MG63 (cell line): ENCODE results near the gene NMRAL1. TPM values are rescaled to one million over a fixed set of nuclear protein-coding genes. Genes with fewer than 3 reads are reported as not detected.
A peak's percentile ranks its signal among the peaks of the same experiment; 100 is the strongest.

ENCODE experiments used
- DNase-seq: peaks from one replicate; pipeline ENCODE4 v3.0.0-alpha.2; 2020
- H3K27me3 ChIP-seq: fragments of 250-450 bp; sonication (Bioruptor Pico); 2 replicates; pipeline ENCODE4 v1.5.1; 2020; ENCODE audit warnings: mild to moderate bottlenecking, moderate library complexity
- H3K36me3 ChIP-seq: fragments of 250-450 bp; sonication (Bioruptor Pico); 2 replicates; pipeline ENCODE4 v1.5.1; 2020; ENCODE audit warnings: mild to moderate bottlenecking, moderate library complexity
- H3K4me3 ChIP-seq: fragments of 250-450 bp; sonication (Bioruptor Pico); 2 replicates; pipeline ENCODE4 v1.5.1; 2020; ENCODE audit warnings: mild to moderate bottlenecking, moderate library complexity
- H3K9me3 ChIP-seq: fragments of 250-450 bp; sonication (Bioruptor Pico); 2 replicates; pipeline ENCODE4 v1.5.1; 2020; ENCODE audit warnings: mild to moderate bottlenecking, moderate library complexity
- total RNA-seq: library from RNA; depleted of rRNA; stranded (reverse); fragments of >200 nt; shearing (Covaris generic); gene quantifications from 2 replicates; pipeline ENCODE4 v1.2.3, GENCODE V29; 2014; ENCODE audit warnings: low replicate concordance; rRNA removed

The NMRAL1 gene
- total RNA-seq, 1 experiment from 2014 or later = 47.3 TPM

DNA sequence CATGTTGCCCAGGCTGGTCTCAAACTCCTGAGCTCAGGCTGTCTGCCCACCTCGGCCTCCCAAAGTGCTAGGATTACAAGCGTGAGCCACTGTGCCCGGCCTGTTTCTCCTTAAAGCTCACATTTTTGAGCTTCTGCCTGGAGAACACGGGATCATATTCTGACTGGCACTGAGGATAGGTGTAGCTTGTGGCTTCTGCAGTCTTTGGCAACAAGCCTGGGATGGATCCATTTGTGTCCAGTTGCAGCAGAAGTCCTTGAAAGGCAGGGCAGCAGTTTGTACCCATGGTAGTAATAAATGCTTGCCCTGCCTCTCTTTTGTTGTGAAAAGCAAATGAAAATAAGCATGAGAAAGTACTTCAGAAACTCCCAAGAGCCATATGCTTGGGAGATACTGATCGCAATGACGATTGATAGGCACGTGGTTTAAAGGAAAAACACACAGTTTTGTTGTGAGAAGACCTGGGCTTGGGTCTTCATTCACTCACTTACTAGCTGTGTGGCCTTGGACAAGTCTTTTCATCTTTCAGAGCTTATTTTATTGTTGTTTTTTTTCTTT lies 54.9 kb downstream of the NMRAL1 start:
- DNase-seq = no peak
- H3K4me3 ChIP-seq = no peak overlapping the region
- no peaks in the 10 kb centered on the region for H3K36me3 ChIP-seq
- H3K27me3 ChIP-seq = 0 out of 2 replicates have a peak, but pooled peaks cover 4% of the 10 kb centered on the region
- no peaks in the 10 kb centered on the region for H3K9me3 ChIP-seq

DNA sequence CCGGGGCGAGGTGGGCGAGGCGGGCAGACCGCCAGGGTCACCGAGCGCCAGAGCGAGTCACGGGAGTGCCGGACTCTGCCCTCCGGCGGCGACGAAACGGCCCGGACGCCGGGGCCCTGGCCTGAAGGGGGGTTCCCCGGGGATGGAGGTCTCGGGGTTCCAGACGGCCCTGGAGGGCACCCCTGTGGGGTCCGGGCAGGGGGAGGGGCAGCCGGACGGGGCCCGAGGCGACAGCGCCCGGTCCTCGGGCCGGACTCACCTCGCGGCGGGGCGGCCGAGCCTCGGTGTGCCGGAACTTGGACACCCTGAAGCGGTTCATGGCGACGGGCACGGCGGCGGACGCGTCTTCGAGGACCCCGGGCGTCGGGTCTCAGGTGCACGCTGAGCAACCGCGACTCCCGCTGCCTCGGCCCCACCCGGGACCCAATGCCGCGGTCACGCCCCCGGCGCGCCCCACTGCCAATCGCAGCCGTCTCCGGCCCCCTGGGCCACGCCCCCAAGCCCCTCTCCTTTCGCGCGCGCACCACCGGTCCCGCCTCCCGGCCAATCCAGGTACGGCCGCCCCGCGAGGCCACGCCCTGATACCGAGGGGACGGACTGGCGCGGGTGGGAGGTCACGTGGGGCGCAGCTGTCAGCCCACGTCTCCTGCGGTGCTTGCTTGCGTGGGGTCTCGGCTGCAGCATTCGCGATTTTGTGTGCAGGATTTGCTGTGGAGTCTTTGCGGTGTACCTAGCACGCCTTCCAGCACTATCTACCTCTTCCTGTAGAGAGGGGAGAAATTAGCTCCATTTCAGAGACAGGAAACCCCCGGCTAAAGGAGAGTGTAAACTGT lies 58.0 kb downstream of the NMRAL1 start, which contains the start of gene CORO7:
Gene CORO7 (minus strand): TSS at position 397 of the 833 bp plus-strand sequence. CDS start 78 bp downstream, at position 319.
- H3K36me3 ChIP-seq = peaks cover 3% of the 10 kb centered on the region; the same call in 1 of the 2 replicates
- peak; percentile 96 for DNase-seq
- peak within 1 kb of the TSS; percentile 73 for H3K4me3 ChIP-seq
- H3K9me3 ChIP-seq = no peaks in the 10 kb centered on the region
- 0 out of 2 replicates have a peak, but pooled peaks cover 4% of the 10 kb centered on the region for H3K27me3 ChIP-seq

- Histone ChIP-seq H3K36me3 (peaks cover 3% of the 10 kb centered on the region; the same call in 1 of the 2 replicates), H3K27me3 (0 out of 2 replicates have a peak, but pooled peaks cover 4% of the 10 kb centered on the region), H3K9me3 (no peaks in the 10 kb centered on the region), H3K4me3 (peak overlapping the region; percentile 73)
- peak; percentile 35 for DNase-seq
These were observed 58.8 kb downstream of the NMRAL1 start for GRCh38 chr16:4415538-4416199.

- 0 out of 2 replicates have a peak, but pooled peaks cover 2% of the 10 kb centered on the region for H3K27me3 ChIP-seq
These were observed 60.1 kb downstream of the NMRAL1 start for GRCh38 chr16:4414187-4414917.

DNA sequence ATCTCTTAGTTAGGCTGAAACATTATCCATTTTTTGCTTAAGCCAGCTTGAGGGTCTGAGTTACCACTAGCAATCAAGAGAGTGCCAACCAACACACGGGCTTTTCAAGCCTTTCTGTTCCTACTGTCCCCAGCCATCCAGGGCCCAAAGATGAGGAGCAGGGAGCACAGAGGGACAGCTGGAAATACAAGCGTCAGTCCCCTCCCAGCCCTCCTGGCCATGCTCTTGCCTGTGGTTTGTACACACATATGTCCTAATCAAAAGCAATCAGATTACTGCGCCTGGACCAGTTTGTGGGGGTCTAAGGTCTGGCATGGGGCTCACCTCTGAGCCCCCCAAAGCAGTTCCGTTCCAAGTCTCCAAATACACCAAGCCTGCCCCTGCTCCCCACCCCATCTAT lies 61.6 kb downstream of the NMRAL1 start:
- Histone ChIP-seq H3K27me3 (no peaks in the 10 kb centered on the region), H3K36me3 (peaks cover 12% of the 10 kb centered on the region), H3K4me3 (no peak overlapping the region), H3K9me3 (no peaks in the 10 kb centered on the region)
- DNase-seq = no peak

More at GRCh38 chr16:4414187-4414917, 60.1 kb downstream of the NMRAL1 start:
- DNase-seq = no peak
- H3K9me3 ChIP-seq = no peaks in the 10 kb centered on the region
- H3K4me3 ChIP-seq = no peak overlapping the region
- peaks cover 10% of the 10 kb centered on the region; the same call in 1 of the 2 replicates for H3K36me3 ChIP-seq

- no peak for DNase-seq
- H3K36me3 ChIP-seq = peaks cover 14% of the 10 kb centered on the region
- H3K4me3 ChIP-seq = no peak overlapping the region
- H3K27me3 ChIP-seq = no peaks in the 10 kb centered on the region
- no peaks in the 10 kb centered on the region for H3K9me3 ChIP-seq
These were observed 62.3 kb downstream of the NMRAL1 start for GRCh38 chr16:4412159-4412558.

Other genes with a start within 250 kb of the NMRAL1 start
- 0.03 TPM in 1 of 2 replicates, not detected in the other for gene SRL, start 232.5 kb downstream of the NMRAL1 start, total RNA-seq
- 28.5 and 42.2 TPM in 2 replicates for gene TFAP4, start 201.6 kb downstream of the NMRAL1 start, total RNA-seq
- 0.22 and 2.1 TPM in 2 replicates for gene GLIS2, start 158.6 kb downstream of the NMRAL1 start, total RNA-seq
- gene PAM16, start 123.3 kb downstream of the NMRAL1 start, total RNA-seq = 84.1 and 105 TPM in 2 replicates
- 55.7 and 68.7 TPM in 2 replicates for gene VASN, start 102.8 kb downstream of the NMRAL1 start, total RNA-seq
- 7.5 and 9.2 TPM in 2 replicates for gene CORO7, start 58.0 kb downstream of the NMRAL1 start, total RNA-seq
- gene DNAJA3, start 48.8 kb downstream of the NMRAL1 start, total RNA-seq = 125 and 127 TPM in 2 replicates
- gene HMOX2, start 1.8 kb upstream of the NMRAL1 start, total RNA-seq = 62.7 and 107 TPM in 2 replicates
- 4.0 and 8.8 TPM in 2 replicates for gene CDIP1, start 64.1 kb upstream of the NMRAL1 start, total RNA-seq
- not detected in 2 replicates for gene C16orf96, start 81.7 kb upstream of the NMRAL1 start, total RNA-seq
- 18.7 and 29.4 TPM in 2 replicates for gene UBALD1, start 140.3 kb upstream of the NMRAL1 start, total RNA-seq
- gene MGRN1, start 150.2 kb upstream of the NMRAL1 start, total RNA-seq = 8.3 and 13.8 TPM in 2 replicates
- 61.9 and 65.8 TPM in 2 replicates for gene NUDT16L1, start 218.9 kb upstream of the NMRAL1 start, total RNA-seq